Stimulated activated CD8-positive, alpha-beta memory T cell treated with anti-CD3 and anti-CD28 coated beads, Interleukin-4, amount 100 ng/mL, for 1 hour (primary cell): ENCODE data around the gene ABI3BP.

Experiments
- DNase-seq, 2 donors: peaks; one replicate each; pipeline ENCODE4 v3.0.0-alpha.2; 2020; ENCODE audit warnings: low read depth in 2 of 2, low spot score in 1 of 2

The ABI3BP gene

GRCh38 chr3:100702082-100702979 lies 290.9 kb downstream of the ABI3BP start:
- no peak for DNase-seq

DNA sequence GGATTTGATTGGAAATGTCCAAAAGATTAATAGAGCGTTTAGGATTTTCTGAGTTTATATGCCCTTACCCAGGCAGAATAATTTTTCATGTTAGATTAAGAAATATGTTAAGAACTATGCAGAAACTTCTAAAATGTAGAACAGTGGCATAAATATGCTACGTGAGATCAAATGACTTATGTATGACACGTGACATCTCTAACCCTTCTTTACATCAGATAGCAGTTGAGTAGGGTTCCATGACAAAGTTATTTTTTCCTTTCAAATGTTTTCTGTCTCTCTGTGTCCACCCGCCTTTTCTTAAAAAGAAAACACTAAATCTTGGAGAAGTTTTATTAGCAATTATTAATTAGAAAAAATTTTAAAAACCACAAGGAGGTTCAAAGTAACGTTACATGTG lies 292.5 kb downstream of the ABI3BP start:
- DNase-seq: no peak
